Ecto neural progenitor cell (in vitro differentiated cells): ENCODE results near the gene RPS28.
"Not testable (repeated sequence)": the region's sequence is repeated elsewhere in the genome, so short reads cannot be mapped to it uniquely, and the experiment has no call there.

Experiments
- DNase-seq: peaks from one replicate; pipeline ENCODE4 v3.0.0-alpha.2; 2018; ENCODE audit warnings: low spot score

Gene RPS28

DNA sequence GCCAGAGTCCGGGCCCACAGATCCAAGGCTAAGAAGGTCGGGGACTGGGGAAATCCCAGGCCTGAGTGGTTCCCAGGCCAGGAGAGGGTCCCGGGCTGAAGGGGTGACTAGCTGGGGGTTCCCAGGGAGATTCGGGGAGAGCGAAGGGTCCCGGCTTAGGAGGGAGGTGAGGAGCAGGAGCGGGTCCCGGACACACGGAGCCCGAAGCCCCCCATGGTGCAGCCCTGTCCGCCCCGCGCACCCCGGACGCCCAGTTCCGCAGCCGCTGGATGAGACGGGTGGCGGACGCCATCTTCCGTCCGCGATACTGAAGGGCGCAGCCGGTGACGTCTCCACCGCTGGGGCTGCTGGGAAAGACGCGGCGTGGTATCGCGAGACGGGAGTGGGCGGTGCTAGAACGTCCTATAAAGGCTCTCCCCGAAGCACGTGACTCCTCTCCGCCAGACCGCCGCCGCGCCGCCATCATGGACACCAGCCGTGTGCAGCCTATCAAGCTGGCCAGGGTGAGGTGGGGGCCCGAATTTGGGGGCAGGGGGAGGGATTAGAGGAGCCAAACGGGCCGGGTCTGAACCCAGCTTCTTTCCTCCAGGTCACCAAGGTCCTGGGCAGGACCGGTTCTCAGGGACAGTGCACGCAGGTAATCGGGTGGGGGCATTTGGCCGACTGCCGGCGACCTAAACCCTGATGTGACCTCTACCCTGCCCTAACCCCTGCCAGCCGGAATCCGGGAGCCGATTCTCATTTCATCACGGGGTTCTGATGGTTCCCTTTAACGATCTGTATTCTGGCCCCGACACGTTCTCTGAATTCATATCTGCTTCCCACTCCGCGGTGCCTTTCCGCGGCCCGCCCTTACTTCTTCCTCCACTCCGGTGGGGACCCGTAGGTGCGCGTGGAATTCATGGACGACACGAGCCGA, at the start of gene RPS28, which contains the start of gene NDUFA7:
Gene RPS28, plus strand, starts transcription at position 430 of the 919 bp plus-strand sequence. Its CDS starts 35 bp downstream, at position 465.
Gene NDUFA7, minus strand, starts transcription at position 309 of the 919 bp plus-strand sequence. Its CDS starts 17 bp downstream, at position 292.
- peak; percentile 98 for DNase-seq

DNA sequence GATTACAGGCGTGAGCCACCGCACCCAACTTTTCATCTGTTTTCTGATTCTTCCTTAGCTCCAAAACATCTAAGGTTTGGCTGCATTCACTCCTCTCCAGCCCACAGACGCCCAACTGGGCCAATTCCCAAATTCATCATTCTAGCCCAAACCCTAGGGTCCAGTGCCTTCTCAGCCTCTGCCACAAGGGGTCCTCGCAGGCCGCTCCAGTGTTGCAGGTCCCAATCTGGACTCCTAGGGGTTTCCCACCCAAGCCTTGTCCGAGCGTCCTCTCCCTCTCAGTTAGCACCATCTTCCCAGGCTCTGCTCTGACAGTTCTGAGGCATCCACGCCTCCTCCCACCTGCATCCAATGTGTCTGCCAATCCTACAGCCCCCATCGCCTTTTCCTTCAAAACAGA, 44.8 kb upstream of the RPS28 start:
- not testable (repeated sequence) for DNase-seq

DNA sequence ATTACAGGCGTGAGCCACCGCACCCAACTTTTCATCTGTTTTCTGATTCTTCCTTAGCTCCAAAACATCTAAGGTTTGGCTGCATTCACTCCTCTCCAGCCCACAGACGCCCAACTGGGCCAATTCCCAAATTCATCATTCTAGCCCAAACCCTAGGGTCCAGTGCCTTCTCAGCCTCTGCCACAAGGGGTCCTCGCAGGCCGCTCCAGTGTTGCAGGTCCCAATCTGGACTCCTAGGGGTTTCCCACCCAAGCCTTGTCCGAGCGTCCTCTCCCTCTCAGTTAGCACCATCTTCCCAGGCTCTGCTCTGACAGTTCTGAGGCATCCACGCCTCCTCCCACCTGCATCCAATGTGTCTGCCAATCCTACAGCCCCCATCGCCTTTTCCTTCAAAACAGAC, 30.0 kb upstream of the RPS28 start:
- DNase-seq: not testable (repeated sequence)

GRCh38 chr19:8302357-8302691, 19.0 kb upstream of the RPS28 start:
- DNase-seq: no peak

DNA sequence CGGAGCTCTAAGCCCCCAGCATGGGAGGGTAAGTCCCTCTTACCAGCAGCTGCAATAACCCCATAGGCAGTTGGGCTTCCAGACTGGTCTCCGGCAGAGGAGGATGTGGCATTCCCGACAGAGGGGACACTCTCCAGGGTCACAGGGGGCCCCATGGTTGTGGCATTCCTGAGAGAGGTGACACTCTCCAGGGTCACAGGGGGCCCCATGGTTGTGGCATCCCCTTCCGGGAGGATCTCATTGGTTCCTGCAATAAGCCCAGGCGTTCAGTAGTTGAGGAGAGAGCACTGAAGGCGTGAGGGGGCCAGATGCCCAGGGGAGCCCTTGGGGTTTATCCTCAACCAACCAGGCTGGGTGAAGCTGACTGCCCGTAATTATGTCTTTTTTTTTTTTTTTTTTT, 18.6 kb upstream of the RPS28 start:
- no peak for DNase-seq

DNA sequence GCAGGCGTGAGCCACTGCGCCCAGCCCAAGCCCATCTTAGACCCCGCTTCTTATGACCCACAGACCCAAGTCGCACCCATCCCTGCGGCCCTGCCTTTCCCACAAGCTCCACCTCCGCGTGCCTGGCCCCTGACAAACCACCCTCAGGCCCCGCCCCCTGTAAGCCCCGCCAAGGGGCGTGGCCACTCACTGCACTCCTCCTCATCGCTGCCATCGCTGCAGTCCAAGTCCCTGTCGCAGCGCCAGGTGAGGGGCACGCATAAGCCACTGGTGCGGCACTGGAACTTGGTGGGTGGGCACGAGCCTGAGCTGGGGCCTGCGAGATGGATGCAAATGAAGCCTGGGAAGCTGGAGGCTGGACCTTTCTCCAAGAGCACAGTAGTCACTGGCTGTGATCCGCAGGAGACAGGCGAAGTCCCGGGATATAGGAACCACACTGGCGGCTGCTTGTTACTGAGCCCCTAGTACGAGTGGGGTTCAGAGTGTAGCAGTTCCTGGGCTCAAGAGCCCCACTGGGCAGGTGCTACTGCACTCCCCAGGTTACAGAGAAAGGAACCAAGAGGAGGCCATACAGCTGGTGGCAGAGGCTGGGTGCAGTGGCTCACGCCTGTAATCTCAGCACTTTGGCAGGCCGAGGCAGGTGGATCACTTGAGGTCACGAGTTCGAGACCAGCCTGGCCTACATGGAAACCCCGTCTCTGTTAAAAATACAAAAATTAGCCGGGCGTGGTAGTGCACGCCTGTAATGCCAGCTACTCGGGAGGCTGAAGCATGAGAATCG, 16.3 kb upstream of the RPS28 start:
- peak; percentile 88 for DNase-seq

DNA sequence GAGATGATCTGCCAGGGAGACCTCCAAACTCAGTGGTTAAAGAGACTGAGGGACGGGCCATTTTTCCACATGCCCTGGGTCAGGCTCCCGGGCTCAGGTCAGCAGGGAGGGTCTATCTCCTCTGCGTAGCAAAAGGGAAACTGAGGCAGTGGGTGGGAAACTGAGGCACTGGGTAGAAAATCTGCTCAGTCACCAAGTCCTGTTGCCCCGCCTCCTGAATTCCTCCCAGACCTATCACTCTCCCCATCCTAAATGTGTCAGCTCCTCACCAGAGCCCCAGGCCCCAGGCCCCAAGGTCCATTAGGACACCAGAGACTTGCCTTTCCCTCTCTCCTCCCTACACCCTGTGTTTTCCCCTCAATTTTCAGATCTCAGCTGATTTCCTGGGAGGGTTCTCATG, 15.5 kb upstream of the RPS28 start:
- DNase-seq: no peak

- DNase-seq: no peak
Observed at GRCh38 chr19:8306235-8307054, 14.9 kb upstream of the RPS28 start.

DNA sequence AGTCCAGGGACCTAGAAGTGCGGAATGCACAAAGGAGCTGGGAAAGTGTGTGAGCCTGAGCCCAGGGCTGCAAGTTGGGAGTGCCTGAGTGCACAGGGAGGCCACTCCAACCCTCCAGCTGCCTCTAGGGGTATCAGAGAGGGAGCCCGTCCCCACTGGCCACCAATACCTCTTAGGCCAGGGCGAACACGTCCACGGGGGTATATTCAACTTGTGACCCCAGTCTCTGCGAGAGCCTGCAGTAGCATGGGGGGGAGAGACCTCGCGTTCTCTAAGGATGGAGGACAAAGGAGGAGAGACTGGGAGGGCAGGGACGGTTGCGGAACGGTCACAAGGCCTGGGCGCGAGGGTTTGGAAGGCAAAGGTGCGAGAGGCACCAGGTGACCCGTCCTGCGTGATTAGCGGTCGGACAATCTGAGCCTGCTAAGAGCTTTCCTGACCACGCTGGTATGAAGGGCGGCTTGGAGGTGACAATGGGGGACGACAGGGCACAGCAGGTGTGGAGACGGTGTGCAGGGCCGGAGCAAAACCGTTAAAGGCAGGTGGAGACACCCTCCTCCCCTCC, 13.8 kb upstream of the RPS28 start:
- DNase-seq: no peak

DNA sequence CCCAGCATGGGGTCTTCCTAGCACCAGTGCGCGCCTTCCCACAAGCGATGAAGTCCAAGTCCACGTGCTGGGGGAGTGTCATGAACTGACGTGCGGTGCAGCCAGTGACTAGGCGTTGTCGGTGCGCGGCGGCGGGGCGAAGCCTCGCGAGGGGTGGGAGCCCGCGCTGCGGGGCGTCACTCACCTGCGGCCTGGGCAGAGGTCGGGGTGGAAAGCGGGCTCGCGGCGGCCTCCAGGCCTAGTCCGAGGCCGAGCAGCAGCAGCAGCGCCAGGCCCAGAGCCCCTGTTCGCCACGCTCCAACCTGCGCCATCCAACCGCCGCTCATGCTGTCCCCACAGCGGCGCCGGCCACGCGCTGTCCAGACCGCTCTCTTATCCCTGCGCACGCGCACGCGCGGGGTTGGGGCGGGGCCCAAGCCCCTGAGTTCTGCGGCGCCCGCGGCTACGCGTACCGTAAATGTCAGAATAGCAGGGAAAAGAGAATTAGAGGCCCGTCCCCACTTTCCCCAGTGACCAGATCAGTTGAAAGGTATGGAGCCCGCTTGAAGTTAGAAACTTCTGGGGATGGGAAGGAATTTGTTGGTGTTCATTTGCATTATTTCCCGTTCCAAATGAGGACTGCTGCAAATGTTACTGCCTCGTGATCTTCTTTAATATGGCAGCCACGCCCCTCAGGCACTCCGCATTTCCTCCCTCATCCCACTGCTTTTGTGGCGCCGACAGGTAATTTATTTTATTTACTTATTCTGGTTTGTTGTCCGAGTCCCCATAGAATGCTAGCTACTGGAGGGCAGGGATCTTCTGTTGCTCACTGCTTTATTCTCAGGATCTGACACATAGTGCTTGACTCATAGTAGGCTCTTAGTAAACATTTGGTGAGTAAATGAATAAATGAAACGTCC, 13.1 kb upstream of the RPS28 start, which contains the start of gene CD320:
Gene CD320, minus strand, starts transcription at position 394 of the 902 bp plus-strand sequence. Its CDS starts 68 bp downstream, at position 326.
- DNase-seq: peak; percentile 89

DNA sequence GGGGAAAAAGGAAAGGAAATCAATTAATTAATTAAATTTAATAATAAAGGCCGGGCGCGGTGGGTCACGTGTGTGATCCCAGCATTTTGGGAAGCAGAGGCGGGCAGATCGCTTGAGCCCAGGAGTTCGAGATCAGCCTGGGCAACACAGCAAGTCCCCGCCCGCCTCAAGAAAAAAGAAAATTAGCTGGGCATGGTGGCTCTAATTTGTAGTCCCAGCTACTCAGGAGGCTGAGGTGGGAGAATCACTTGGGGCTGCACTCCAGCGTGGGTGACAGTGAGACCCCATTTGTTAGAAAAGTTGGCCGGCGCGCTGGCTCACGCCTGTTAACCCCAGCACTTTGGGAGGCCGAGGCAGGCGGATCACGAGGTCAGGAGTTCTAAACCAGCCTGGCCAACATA, 12.4 kb upstream of the RPS28 start:
- DNase-seq: no peak

DNA sequence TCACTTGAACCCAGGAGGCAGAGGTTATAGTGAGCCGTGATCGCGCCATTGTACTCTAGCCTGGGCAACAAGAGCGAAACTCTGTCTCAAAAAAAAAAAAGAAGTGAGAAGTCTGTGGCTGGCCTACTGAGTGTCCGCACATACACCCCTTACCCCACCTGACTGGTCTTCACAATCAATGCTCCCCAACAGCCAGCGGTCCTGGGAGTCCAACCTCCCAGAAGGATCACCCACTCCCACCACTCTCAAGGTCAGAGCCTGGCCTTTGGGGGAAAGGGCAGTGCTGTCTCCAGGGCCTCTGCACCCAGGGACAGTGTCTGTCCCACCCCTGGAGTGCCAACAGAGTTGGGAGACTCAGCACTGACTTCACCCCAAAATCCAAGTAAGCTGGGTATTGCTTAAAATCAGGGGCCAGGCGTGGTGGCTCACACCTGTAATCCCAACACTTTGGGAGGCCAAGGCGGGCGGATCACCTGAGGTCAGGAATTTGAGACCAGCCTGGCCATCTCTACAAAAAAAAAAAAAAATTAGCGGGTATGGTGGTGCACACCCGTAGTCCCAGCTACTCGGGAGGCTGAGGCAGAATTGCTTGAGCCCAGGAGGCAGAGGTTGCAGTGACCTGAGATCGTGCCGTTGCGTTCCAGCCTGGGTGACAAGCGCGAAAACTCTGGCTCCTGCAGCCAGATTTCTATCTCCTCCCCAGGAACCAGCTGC, 10.8 kb upstream of the RPS28 start:
- DNase-seq: no peak

DNA sequence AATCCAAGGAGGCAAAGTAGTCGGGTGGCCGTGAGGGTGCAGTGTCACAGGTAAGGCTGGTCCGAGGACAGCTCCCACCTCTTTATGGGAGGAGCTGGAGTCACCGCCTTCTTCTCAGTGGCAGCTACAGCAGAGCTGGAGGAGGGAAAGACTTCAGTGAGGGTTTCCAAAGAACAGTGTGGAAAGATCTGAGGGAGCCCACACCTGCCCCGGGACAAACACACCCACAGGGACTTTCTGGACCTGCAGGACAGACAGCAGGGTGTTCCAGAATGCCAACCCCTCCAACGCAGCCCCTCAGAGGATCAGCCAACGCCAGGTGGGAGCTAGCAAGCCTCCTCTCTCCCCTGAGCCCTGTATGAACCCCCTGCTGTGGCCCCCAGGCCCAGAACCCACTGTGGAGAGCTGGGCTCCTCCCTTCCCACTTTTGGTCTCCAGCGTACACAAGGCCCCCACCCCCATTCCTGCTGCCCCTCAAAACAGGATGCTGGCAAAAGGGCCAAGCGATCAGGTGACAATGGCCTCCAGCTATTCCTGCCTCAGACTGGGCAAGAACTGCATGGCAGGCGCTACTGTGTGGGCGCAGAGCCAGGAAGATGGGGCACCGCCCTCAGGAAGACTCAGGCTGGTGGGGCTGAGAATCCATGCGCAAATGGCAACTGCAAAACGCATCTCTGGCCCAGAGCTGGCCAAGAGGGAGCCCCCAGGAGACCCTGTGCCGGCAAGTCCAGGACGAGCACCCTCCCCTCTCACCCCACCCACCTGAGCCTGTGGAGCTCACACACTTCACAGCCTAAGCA, 9.6 kb upstream of the RPS28 start:
- DNase-seq: no peak

DNA sequence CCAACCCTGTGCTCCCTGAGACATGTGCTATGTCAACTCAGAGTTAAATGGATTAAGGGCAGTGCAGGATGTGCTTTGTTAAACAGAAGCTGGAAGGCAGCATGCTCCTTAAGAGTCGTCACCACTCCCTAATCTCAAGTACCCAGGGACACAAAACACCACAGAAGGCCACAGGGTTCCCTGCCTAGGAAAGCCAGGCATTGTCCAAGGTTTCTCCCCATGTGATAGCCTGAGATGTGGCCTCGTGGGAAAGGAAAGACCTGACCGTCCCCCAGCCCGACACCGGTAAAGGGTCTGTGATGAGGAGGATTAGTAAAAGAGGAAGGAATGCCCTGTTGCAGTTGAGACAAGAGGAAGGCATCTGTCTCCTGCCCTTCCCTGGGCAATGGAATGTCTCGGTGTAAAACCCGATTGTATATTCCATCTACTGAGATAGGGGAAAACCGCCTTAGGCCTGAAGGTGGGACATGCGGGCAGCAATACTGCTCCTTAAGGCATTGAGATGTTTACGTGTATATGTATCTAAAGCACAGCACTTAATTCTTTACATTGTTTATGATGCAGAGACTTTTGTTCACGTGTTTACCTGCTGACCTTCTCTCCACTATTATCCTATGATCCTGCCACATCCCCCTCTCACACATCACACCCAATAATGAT, 6.2 kb upstream of the RPS28 start:
- DNase-seq: not testable (repeated sequence)

- DNase-seq: no peak
Observed at GRCh38 chr19:8316351-8317125, 4.8 kb upstream of the RPS28 start.

GRCh38 chr19:8318835-8319234, 2.5 kb upstream of the RPS28 start:
- DNase-seq: not testable (repeated sequence)

DNA sequence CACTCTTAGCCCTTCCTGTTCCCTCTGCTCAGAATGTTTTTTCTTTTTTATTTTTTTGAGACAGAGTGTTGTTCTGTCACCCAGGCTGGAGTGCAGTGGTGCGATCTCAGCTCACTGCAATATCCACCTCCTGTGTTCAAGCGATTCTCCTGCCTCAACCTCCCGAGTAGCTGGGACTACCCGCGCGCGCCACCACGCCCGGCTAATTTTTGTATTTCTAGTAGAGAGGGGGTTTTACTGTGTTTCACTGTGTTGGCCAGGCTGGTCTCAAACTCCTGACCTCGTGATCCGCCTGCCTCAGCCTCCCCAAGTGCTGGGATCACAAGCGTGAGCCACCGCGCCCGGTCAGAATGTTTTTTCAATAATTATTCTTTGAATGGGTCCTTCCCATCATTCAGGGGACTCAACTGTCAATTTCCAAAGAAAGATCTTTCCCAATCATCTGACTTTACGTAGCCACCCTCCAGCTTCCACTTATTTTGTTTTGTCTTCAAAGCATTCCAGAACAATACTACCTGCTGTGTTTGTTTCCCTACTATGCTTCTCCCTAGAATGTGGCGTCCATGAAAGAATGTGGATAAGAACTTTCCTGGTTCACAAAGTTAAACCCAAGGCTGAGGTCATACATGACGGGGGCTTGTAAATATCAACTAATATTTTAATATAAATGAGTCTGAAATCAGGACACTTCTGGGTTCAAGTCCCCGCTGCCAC, 1.3 kb upstream of the RPS28 start:
- DNase-seq: no peak
